H1 (cell line): ENCODE measurements around the gene MBNL1. TPM values are rescaled to one million over a fixed set of nuclear protein-coding genes. Genes with fewer than 3 reads are reported as not detected.

Source experiments
- BRCA1 ChIP-seq: IDR thresholded peaks from 2 replicates; pipeline ENCODE4 v1.6.1; 2012; ENCODE audit warnings: low read depth, low read length, improper control_type of control experiment
- CHD1 ChIP-seq: IDR thresholded peaks from 2 replicates; pipeline ENCODE4 v1.6.1; 2012; ENCODE audit warnings: low read depth, low read length, improper control_type of control experiment
- EZH2 ChIP-seq: fragments of 200-600 bp; sonication (generic); IDR thresholded peaks from 2 replicates; pipeline ENCODE4 v1.7.1; 2012; ENCODE audit warnings: low read depth, mild to moderate bottlenecking, moderate library complexity, low read length, inconsistent platforms; ENCODE audit not compliant: severe bottlenecking
- GABPA ChIP-seq: IDR thresholded peaks from 2 replicates; pipeline ENCODE4 v1.6.1; 2011; ENCODE audit warnings: mild to moderate bottlenecking, low read length, moderate library complexity, borderline replicate concordance; ENCODE audit not compliant: insufficient read depth
- GTF2F1 ChIP-seq: IDR thresholded peaks from 2 replicates; pipeline ENCODE4 v1.6.1; 2012; ENCODE audit warnings: low read depth, low read length, improper control_type of control experiment, borderline replicate concordance
- KDM4A ChIP-seq: IDR thresholded peaks from one replicate; pipeline ENCODE4 v1.7.1; 2012; ENCODE audit warnings: low read depth, mild to moderate bottlenecking, moderate library complexity, low read length, inconsistent platforms; ENCODE audit not compliant: severe bottlenecking
- RBBP5 ChIP-seq: IDR thresholded peaks from 2 replicates; pipeline ENCODE4 v1.7.1; 2012; ENCODE audit warnings: low read depth, mild to moderate bottlenecking, inconsistent platforms, low read length, moderate library complexity, borderline replicate concordance
- SIX5 ChIP-seq: IDR thresholded peaks from 2 replicates; pipeline ENCODE4 v1.6.1; 2011; ENCODE audit warnings: mild to moderate bottlenecking, low read depth, low read length
- TAF7 ChIP-seq: optimal IDR thresholded peaks from 2 replicates; pipeline ENCODE3; 2011; ENCODE audit warnings: low read depth, mild to moderate bottlenecking, inconsistent platforms, low read length, moderate library complexity, borderline replicate concordance
- TCF12 ChIP-seq: IDR thresholded peaks from 2 replicates; pipeline ENCODE4 v1.6.1; 2011; ENCODE audit warnings: low read depth, mild to moderate bottlenecking, low read length
- polyA plus RNA-seq, 7 experiments: library from polyadenylated mRNA; depleted of rRNA in 3 of 7; stranded (reverse) in 5 of 7; unstranded in 2 of 7; fragments of >200 nt in 5 of 7; fragments of 200-250 nt in 2 of 7; gene quantifications; 1 replicate in 5 of 7; 2 replicates in 1 of 7; 4 replicates in 1 of 7; pipeline versions ENCODE4 v1.2.1 to v1.2.3, GENCODE V29; 2011 to 2013; ENCODE audit warnings: missing spikeins in 2 of 7, mixed read lengths in 2 of 7
- total RNA-seq: library from RNA; stranded (reverse); fragmentation: NEBNext Ultra II Directional; extraction: Animal tissue kit (Norgen Biotek cat#: 25700); gene quantifications from 2 replicates; pipeline ENCODE4 v1.2.1, GENCODE V29; 2021
- TF ChIP-seq, protein P1 (sequence below): fragments of 300-600 bp; sonication (generic); IDR thresholded peaks from 2 replicates; pipeline ENCODE4 v1.7.1; 2012; ENCODE audit warnings: low read length, moderate library complexity, mild to moderate bottlenecking, inconsistent platforms; ENCODE audit not compliant: insufficient replicate concordance

MBNL1 gene
- total and polyA plus RNA-seq, 2 of the 8 experiments (the other 6 are each of a cell fraction or from before 2014, with no cell fraction given), result 5.0 to 16.4 TPM

GRCh38 chr3:152399374-152399773 lies 130.6 kb downstream of the MBNL1 start (continued):
- TF ChIP-seq, protein P1, sequence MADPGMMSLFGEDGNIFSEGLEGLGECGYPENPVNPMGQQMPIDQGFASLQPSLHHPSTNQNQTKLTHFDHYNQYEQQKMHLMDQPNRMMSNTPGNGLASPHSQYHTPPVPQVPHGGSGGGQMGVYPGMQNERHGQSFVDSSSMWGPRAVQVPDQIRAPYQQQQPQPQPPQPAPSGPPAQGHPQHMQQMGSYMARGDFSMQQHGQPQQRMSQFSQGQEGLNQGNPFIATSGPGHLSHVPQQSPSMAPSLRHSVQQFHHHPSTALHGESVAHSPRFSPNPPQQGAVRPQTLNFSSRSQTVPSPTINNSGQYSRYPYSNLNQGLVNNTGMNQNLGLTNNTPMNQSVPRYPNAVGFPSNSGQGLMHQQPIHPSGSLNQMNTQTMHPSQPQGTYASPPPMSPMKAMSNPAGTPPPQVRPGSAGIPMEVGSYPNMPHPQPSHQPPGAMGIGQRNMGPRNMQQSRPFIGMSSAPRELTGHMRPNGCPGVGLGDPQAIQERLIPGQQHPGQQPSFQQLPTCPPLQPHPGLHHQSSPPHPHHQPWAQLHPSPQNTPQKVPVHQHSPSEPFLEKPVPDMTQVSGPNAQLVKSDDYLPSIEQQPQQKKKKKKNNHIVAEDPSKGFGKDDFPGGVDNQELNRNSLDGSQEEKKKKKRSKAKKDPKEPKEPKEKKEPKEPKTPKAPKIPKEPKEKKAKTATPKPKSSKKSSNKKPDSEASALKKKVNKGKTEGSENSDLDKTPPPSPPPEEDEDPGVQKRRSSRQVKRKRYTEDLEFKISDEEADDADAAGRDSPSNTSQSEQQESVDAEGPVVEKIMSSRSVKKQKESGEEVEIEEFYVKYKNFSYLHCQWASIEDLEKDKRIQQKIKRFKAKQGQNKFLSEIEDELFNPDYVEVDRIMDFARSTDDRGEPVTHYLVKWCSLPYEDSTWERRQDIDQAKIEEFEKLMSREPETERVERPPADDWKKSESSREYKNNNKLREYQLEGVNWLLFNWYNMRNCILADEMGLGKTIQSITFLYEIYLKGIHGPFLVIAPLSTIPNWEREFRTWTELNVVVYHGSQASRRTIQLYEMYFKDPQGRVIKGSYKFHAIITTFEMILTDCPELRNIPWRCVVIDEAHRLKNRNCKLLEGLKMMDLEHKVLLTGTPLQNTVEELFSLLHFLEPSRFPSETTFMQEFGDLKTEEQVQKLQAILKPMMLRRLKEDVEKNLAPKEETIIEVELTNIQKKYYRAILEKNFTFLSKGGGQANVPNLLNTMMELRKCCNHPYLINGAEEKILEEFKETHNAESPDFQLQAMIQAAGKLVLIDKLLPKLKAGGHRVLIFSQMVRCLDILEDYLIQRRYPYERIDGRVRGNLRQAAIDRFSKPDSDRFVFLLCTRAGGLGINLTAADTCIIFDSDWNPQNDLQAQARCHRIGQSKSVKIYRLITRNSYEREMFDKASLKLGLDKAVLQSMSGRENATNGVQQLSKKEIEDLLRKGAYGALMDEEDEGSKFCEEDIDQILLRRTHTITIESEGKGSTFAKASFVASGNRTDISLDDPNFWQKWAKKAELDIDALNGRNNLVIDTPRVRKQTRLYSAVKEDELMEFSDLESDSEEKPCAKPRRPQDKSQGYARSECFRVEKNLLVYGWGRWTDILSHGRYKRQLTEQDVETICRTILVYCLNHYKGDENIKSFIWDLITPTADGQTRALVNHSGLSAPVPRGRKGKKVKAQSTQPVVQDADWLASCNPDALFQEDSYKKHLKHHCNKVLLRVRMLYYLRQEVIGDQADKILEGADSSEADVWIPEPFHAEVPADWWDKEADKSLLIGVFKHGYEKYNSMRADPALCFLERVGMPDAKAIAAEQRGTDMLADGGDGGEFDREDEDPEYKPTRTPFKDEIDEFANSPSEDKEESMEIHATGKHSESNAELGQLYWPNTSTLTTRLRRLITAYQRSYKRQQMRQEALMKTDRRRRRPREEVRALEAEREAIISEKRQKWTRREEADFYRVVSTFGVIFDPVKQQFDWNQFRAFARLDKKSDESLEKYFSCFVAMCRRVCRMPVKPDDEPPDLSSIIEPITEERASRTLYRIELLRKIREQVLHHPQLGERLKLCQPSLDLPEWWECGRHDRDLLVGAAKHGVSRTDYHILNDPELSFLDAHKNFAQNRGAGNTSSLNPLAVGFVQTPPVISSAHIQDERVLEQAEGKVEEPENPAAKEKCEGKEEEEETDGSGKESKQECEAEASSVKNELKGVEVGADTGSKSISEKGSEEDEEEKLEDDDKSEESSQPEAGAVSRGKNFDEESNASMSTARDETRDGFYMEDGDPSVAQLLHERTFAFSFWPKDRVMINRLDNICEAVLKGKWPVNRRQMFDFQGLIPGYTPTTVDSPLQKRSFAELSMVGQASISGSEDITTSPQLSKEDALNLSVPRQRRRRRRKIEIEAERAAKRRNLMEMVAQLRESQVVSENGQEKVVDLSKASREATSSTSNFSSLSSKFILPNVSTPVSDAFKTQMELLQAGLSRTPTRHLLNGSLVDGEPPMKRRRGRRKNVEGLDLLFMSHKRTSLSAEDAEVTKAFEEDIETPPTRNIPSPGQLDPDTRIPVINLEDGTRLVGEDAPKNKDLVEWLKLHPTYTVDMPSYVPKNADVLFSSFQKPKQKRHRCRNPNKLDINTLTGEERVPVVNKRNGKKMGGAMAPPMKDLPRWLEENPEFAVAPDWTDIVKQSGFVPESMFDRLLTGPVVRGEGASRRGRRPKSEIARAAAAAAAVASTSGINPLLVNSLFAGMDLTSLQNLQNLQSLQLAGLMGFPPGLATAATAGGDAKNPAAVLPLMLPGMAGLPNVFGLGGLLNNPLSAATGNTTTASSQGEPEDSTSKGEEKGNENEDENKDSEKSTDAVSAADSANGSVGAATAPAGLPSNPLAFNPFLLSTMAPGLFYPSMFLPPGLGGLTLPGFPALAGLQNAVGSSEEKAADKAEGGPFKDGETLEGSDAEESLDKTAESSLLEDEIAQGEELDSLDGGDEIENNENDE, result no peak
- TF ChIP-seq GABPA (no peak), RBBP5 (no peak), EZH2 (no peak), CHD1 (no peak), TCF12 (no peak), SIX5 (no peak), TAF7 (no peak), GTF2F1 (no peak), KDM4A (no peak), BRCA1 (no peak)
